Astrocyte of the spinal cord (primary cell): ENCODE data around the gene KIF1A.

Source experiments
- DNase-seq: peaks from one replicate; pipeline ENCODE4 v3.0.0; 2011; ENCODE audit warnings: low read depth, low spot score
- H3K4me3 ChIP-seq: 2 replicates; pipeline ENCODE4 v1.5.1; 2011; ENCODE audit warnings: low read depth, mild to moderate bottlenecking, low read length, moderate library complexity
- CTCF ChIP-seq: IDR thresholded peaks from 2 replicates; pipeline ENCODE4 v1.5.1; 2012; ENCODE audit warnings: low read depth, mild to moderate bottlenecking, low read length, inconsistent platforms
- in situ Hi-C: cut with HindIII; loops from 2 replicates; pipeline ENCODE4 v1.10.0; 2017; ENCODE audit warnings: low sequenced_read_pairs

Gene KIF1A

GRCh38 chr2:240798327-240798905 is 21.6 kb downstream of the KIF1A start:
- no peak for DNase-seq
- in situ Hi-C loops: no loop called here
- TF ChIP-seq CTCF: no peak
- no peak overlapping the region for H3K4me3 ChIP-seq

- in situ Hi-C loops: no loop called here
- no peak for DNase-seq
Measured at GRCh38 chr2:240797914-240798313, 22.1 kb downstream of the KIF1A start.

GRCh38 chr2:240797500-240797895 is 22.5 kb downstream of the KIF1A start:
- no peak for TF ChIP-seq CTCF
- in situ Hi-C loops: no loop called here
- H3K4me3 ChIP-seq: no peak overlapping the region
- no peak for DNase-seq

More at GRCh38 chr2:240797914-240798313, 22.1 kb downstream of the KIF1A start:
- no peak overlapping the region for H3K4me3 ChIP-seq
- TF ChIP-seq CTCF: no peak

- H3K4me3 ChIP-seq: no peak overlapping the region
- no peak for DNase-seq
- no peak for TF ChIP-seq CTCF
- in situ Hi-C loops: no loop called here
Measured at GRCh38 chr2:240796543-240797499, 23.2 kb downstream of the KIF1A start.

GRCh38 chr2:240795916-240796510 is 24.0 kb downstream of the KIF1A start:
- TF ChIP-seq CTCF: no peak
- DNase-seq: no peak
- in situ Hi-C loops: no loop called here
- H3K4me3 ChIP-seq: no peak overlapping the region

- in situ Hi-C loops: no loop called here
- H3K4me3 ChIP-seq: no peak overlapping the region
- no peak for DNase-seq
- no peak for TF ChIP-seq CTCF
Measured at GRCh38 chr2:240795454-240795853, 24.6 kb downstream of the KIF1A start.
